Globus pallidus (tissue), 1 donor: ENCODE data around the gene DDRGK1.
"Not testable (repeated sequence)": the region's sequence is repeated elsewhere in the genome, so short reads cannot be mapped to it uniquely, and the experiment has no call there.

Source experiments
- DNase-seq: peaks from one replicate; pipeline ENCODE4 v3.0.0-alpha.2; 2015; ENCODE audit warnings: low spot score

DDRGK1 gene

GRCh38 chr20:3215359-3215917, 11.0 kb upstream of the DDRGK1 start:
- DNase-seq: not testable (repeated sequence)

GRCh38 chr20:3213226-3213625, 8.7 kb upstream of the DDRGK1 start:
- DNase-seq: no peak

GRCh38 chr20:3210346-3210745, 5.9 kb upstream of the DDRGK1 start:
- DNase-seq: no peak

- DNase-seq: no peak
Measured at GRCh38 chr20:3209946-3210317, 5.5 kb upstream of the DDRGK1 start.

GRCh38 chr20:3209257-3209945, 4.9 kb upstream of the DDRGK1 start, which contains the start of gene ITPA:
Gene ITPA (plus strand): TSS chr20:3209498. CDS start chr20:3209552, 54 bp downstream.
- no peak for DNase-seq

GRCh38 chr20:3208786-3209256, 4.3 kb upstream of the DDRGK1 start:
- DNase-seq: no peak

GRCh38 chr20:3203315-3204123, 963 bp downstream of the DDRGK1 start:
- no peak for DNase-seq

- no peak for DNase-seq
Measured at GRCh38 chr20:3202965-3203314, 1.5 kb downstream of the DDRGK1 start.

GRCh38 chr20:3199976-3200755, 4.3 kb downstream of the DDRGK1 start:
- no peak for DNase-seq

GRCh38 chr20:3199206-3199605, 5.3 kb downstream of the DDRGK1 start:
- DNase-seq: no peak

- DNase-seq: no peak
Measured at GRCh38 chr20:3195590-3196237, 8.8 kb downstream of the DDRGK1 start.

GRCh38 chr20:3194617-3195280, 9.7 kb downstream of the DDRGK1 start:
- no peak for DNase-seq

- no peak for DNase-seq
Measured at GRCh38 chr20:3193806-3194616, 10.5 kb downstream of the DDRGK1 start.

- no peak for DNase-seq
Measured at GRCh38 chr20:3192226-3193015, 12.1 kb downstream of the DDRGK1 start.

GRCh38 chr20:3190681-3191111, 13.8 kb downstream of the DDRGK1 start:
- no peak for DNase-seq

- no peak for DNase-seq
Measured at GRCh38 chr20:3189561-3190131, 14.8 kb downstream of the DDRGK1 start.

GRCh38 chr20:3188823-3189413, 15.6 kb downstream of the DDRGK1 start:
- DNase-seq: no peak

- not testable (repeated sequence) for DNase-seq
Measured at GRCh38 chr20:3187861-3188260, 16.6 kb downstream of the DDRGK1 start.
